ENCODE data around the gene KCNB1. TPM values are rescaled to one million over a fixed set of nuclear protein-coding genes. Genes with fewer than 3 reads are reported as not detected.

Gene KCNB1
- total RNA-seq, 2 experiments from 2014 or later: 0.05 TPM; not detected in 1

GRCh38 chr20:49393803-49394202 is 88.7 kb downstream of the KCNB1 start:
- ATAC-seq: no peak
- H3K9me3 Mint-ChIP-seq (ENCODE audit: low read depth): no peaks in the 10 kb centered on the region
- no peaks in the 10 kb centered on the region for H3K4me1 Mint-ChIP-seq
- H3K36me3 Mint-ChIP-seq: no peaks in the 10 kb centered on the region
- no peak overlapping the region for H3K4me3 Mint-ChIP-seq
- CTCF ChIA-PET: interaction anchor here (1.0 kb wide), 1 partner anchor 9 kb away, joined by 4 read pairs; no protein-coding TSS in a partner anchor
- DNase-seq: no peak
- peaks cover 29% of the 10 kb centered on the region for H3K27me3 Mint-ChIP-seq
- H3K27ac Mint-ChIP-seq: no peak overlapping the region

- CTCF ChIA-PET: interaction anchor here (1.0 kb wide), 1 partner anchor 8 kb away, joined by 4 read pairs; no protein-coding TSS in a partner anchor
- Mint-ChIP-seq H3K4me1 (no peaks in the 10 kb centered on the region), H3K4me3 (no peak overlapping the region)
These were observed 89.7 kb downstream of the KCNB1 start for GRCh38 chr20:49392745-49393144.

GRCh38 chr20:49391404-49392245 is 90.8 kb downstream of the KCNB1 start:
- H3K27ac Mint-ChIP-seq: no peak overlapping the region
- H3K4me3 Mint-ChIP-seq: no peak overlapping the region
- no peaks in the 10 kb centered on the region for H3K36me3 Mint-ChIP-seq
- DNase-seq: no peak
- no peak for ATAC-seq
- H3K9me3 Mint-ChIP-seq (ENCODE audit: low read depth): no peaks in the 10 kb centered on the region
- peaks cover 45% of the 10 kb centered on the region for H3K27me3 Mint-ChIP-seq
- H3K4me1 Mint-ChIP-seq: no peaks in the 10 kb centered on the region
- CTCF ChIA-PET: no interaction called here

More at GRCh38 chr20:49392745-49393144, 89.7 kb downstream of the KCNB1 start:
- Mint-ChIP-seq H3K9me3 (ENCODE audit: low read depth) (no peaks in the 10 kb centered on the region), H3K36me3 (no peaks in the 10 kb centered on the region), H3K27ac (no peak overlapping the region), H3K27me3 (peaks cover 36% of the 10 kb centered on the region)
- no peak for ATAC-seq
- no peak for DNase-seq

- peaks cover 45% of the 10 kb centered on the region for H3K27me3 Mint-ChIP-seq
- DNase-seq (no peak), ATAC-seq (no peak)
- H3K36me3 Mint-ChIP-seq: no peaks in the 10 kb centered on the region
- H3K27ac Mint-ChIP-seq: no peak overlapping the region
- CTCF ChIA-PET: interaction anchor here (1.4 kb wide), 1 partner anchor 94 kb away, joined by 5 read pairs; no protein-coding TSS in a partner anchor
- H3K4me1 Mint-ChIP-seq: no peaks in the 10 kb centered on the region
- H3K4me3 Mint-ChIP-seq: no peak overlapping the region
- H3K9me3 Mint-ChIP-seq (ENCODE audit: low read depth): no peaks in the 10 kb centered on the region
These were observed 92.6 kb downstream of the KCNB1 start for GRCh38 chr20:49389854-49390253.

- ATAC-seq (no peak), DNase-seq (no peak)
- H3K4me1 Mint-ChIP-seq: no peaks in the 10 kb centered on the region
- H3K27me3 Mint-ChIP-seq: peaks cover 39% of the 10 kb centered on the region
- no peaks in the 10 kb centered on the region for H3K9me3 Mint-ChIP-seq (ENCODE audit: low read depth)
- no peak overlapping the region for H3K4me3 Mint-ChIP-seq
- CTCF ChIA-PET: interaction anchor here (1.4 kb wide), 1 partner anchor 95 kb away, joined by 5 read pairs; no protein-coding TSS in a partner anchor
- H3K36me3 Mint-ChIP-seq: no peaks in the 10 kb centered on the region
- no peak overlapping the region for H3K27ac Mint-ChIP-seq
These were observed 93.7 kb downstream of the KCNB1 start for GRCh38 chr20:49388744-49389143.

- Mint-ChIP-seq H3K9me3 (ENCODE audit: low read depth) (no peaks in the 10 kb centered on the region), H3K36me3 (no peaks in the 10 kb centered on the region), H3K27ac (no peak overlapping the region), H3K4me1 (no peaks in the 10 kb centered on the region), H3K27me3 (peaks cover 36% of the 10 kb centered on the region), H3K4me3 (no peak overlapping the region)
- ATAC-seq (no peak), DNase-seq (no peak)
- CTCF ChIA-PET: no interaction called here
These were observed 94.9 kb downstream of the KCNB1 start for GRCh38 chr20:49387581-49387939.

- CTCF ChIA-PET: no interaction called here
- no peak for ATAC-seq
These were observed 95.5 kb downstream of the KCNB1 start for GRCh38 chr20:49386848-49387580.

GRCh38 chr20:49385465-49385864 is 97.0 kb downstream of the KCNB1 start:
- no peak overlapping the region for H3K4me3 Mint-ChIP-seq
- no peaks in the 10 kb centered on the region for H3K36me3 Mint-ChIP-seq
- ATAC-seq: peak; percentile 57
- no peak overlapping the region for H3K27ac Mint-ChIP-seq
- DNase-seq: no peak
- peaks cover 28% of the 10 kb centered on the region for H3K27me3 Mint-ChIP-seq
- CTCF ChIA-PET: interaction anchor here (0.7 to 2.6 kb wide), 12 partner anchors 8 to 223 kb away, joined by 3 to 15 read pairs (median 4); no protein-coding TSS in a partner anchor
- no peaks in the 10 kb centered on the region for H3K4me1 Mint-ChIP-seq
- H3K9me3 Mint-ChIP-seq (ENCODE audit: low read depth): no peaks in the 10 kb centered on the region

More at GRCh38 chr20:49386848-49387580, 95.5 kb downstream of the KCNB1 start:
- DNase-seq: no peak
- Mint-ChIP-seq H3K9me3 (ENCODE audit: low read depth) (no peaks in the 10 kb centered on the region), H3K27me3 (peaks cover 35% of the 10 kb centered on the region), H3K36me3 (no peaks in the 10 kb centered on the region), H3K27ac (no peak overlapping the region), H3K4me3 (no peak overlapping the region), H3K4me1 (no peaks in the 10 kb centered on the region)

- no peak overlapping the region for H3K4me3 Mint-ChIP-seq
- H3K27ac Mint-ChIP-seq: no peak overlapping the region
- CTCF ChIA-PET: interaction anchor here (0.7 to 2.6 kb wide), 18 partner anchors 8 to 224 kb away, joined by 3 to 15 read pairs (median 4); no protein-coding TSS in a partner anchor
- H3K27me3 Mint-ChIP-seq: peaks cover 28% of the 10 kb centered on the region
- peak; percentile 51 for ATAC-seq
- H3K4me1 Mint-ChIP-seq: no peaks in the 10 kb centered on the region
- no peaks in the 10 kb centered on the region for H3K9me3 Mint-ChIP-seq (ENCODE audit: low read depth)
- DNase-seq: peak; percentile 76
- H3K36me3 Mint-ChIP-seq: no peaks in the 10 kb centered on the region
These were observed 97.7 kb downstream of the KCNB1 start for GRCh38 chr20:49384437-49385434.

- Mint-ChIP-seq H3K27ac (no peak overlapping the region), H3K27me3 (peaks cover 9% of the 10 kb centered on the region), H3K4me3 (no peak overlapping the region), H3K36me3 (no peaks in the 10 kb centered on the region), H3K4me1 (no peaks in the 10 kb centered on the region), H3K9me3 (ENCODE audit: low read depth) (no peaks in the 10 kb centered on the region)
- DNase-seq: no peak
- ATAC-seq: no peak
- CTCF ChIA-PET: interaction anchor here (0.9 kb wide), 1 partner anchor 47 kb away, joined by 3 read pairs; no protein-coding TSS in a partner anchor
These were observed 100.6 kb downstream of the KCNB1 start for GRCh38 chr20:49381558-49382493.

GRCh38 chr20:49380337-49380780 is 102.1 kb downstream of the KCNB1 start:
- Mint-ChIP-seq H3K4me1 (no peaks in the 10 kb centered on the region), H3K27me3 (peaks cover 13% of the 10 kb centered on the region), H3K9me3 (ENCODE audit: low read depth) (no peaks in the 10 kb centered on the region), H3K4me3 (no peak overlapping the region), H3K36me3 (no peaks in the 10 kb centered on the region), H3K27ac (no peak overlapping the region)
- ATAC-seq (no peak), DNase-seq (no peak)
- CTCF ChIA-PET: no interaction called here

GRCh38 chr20:49379338-49379737 is 103.1 kb downstream of the KCNB1 start:
- ATAC-seq: no peak
- H3K36me3 Mint-ChIP-seq: no peaks in the 10 kb centered on the region
- H3K4me3 Mint-ChIP-seq: no peak overlapping the region
- peaks cover 17% of the 10 kb centered on the region for H3K27me3 Mint-ChIP-seq
- no peak overlapping the region for H3K27ac Mint-ChIP-seq
- CTCF ChIA-PET: no interaction called here
- H3K4me1 Mint-ChIP-seq: no peaks in the 10 kb centered on the region
- DNase-seq: no peak
- H3K9me3 Mint-ChIP-seq (ENCODE audit: low read depth): no peaks in the 10 kb centered on the region

Data from activated CD8-positive, alpha-beta memory T cell treated with anti-CD3 and anti-CD28 coated beads, Interleukin-2, amount 10 ng/mL, durations not matched to agents 7 days and 5 days (primary cell).